Chondrocyte (in vitro differentiated cells): ENCODE data around the gene TEX36. TPM values are rescaled to one million over a fixed set of nuclear protein-coding genes. Genes with fewer than 3 reads are reported as not detected.

ENCODE experiments used
- DNase-seq: peaks from one replicate; pipeline ENCODE4 v3.0.0; 2021; ENCODE audit warnings: mixed read lengths, low spot score
- H3K27ac Mint-ChIP-seq: one replicate; pipeline ENCODE4 v1.8.0; 2021; ENCODE audit warnings: mild to moderate bottlenecking, moderate library complexity, mixed read lengths; ENCODE audit not compliant: unreplicated experiment
- H3K27me3 Mint-ChIP-seq: 2 replicates; pipeline ENCODE4 v1.8.0; 2021; ENCODE audit warnings: low read depth, mixed read lengths
- H3K36me3 Mint-ChIP-seq: 2 replicates; pipeline ENCODE4 v1.8.0; 2021; ENCODE audit warnings: low read depth, mixed read lengths
- H3K4me1 Mint-ChIP-seq: 2 replicates; pipeline ENCODE4 v1.8.0; 2021; ENCODE audit warnings: low read depth, mild to moderate bottlenecking, mixed read lengths
- H3K4me3 Mint-ChIP-seq: one replicate; pipeline ENCODE4 v1.8.0; 2021; ENCODE audit warnings: mild to moderate bottlenecking, moderate library complexity, mixed read lengths; ENCODE audit not compliant: unreplicated experiment
- H3K9me3 Mint-ChIP-seq: 2 replicates; pipeline ENCODE4 v1.8.0; 2021; ENCODE audit warnings: low read depth, mixed read lengths
- total RNA-seq: library from RNA; stranded (reverse); gene quantifications from 3 replicates; pipeline ENCODE4 v1.2.1, GENCODE V29; 2021
- TF ChIP-seq, protein P1 (sequence below): fragments of 200-600 bp; sonication (generic); IDR thresholded peaks from 2 replicates; pipeline ENCODE4 v1.5.0; 2021; ENCODE audit warnings: antibody characterized with exemption, mild to moderate bottlenecking, moderate library complexity

Gene TEX36
- total RNA-seq, 1 donor from 2014 or later: not detected

DNA sequence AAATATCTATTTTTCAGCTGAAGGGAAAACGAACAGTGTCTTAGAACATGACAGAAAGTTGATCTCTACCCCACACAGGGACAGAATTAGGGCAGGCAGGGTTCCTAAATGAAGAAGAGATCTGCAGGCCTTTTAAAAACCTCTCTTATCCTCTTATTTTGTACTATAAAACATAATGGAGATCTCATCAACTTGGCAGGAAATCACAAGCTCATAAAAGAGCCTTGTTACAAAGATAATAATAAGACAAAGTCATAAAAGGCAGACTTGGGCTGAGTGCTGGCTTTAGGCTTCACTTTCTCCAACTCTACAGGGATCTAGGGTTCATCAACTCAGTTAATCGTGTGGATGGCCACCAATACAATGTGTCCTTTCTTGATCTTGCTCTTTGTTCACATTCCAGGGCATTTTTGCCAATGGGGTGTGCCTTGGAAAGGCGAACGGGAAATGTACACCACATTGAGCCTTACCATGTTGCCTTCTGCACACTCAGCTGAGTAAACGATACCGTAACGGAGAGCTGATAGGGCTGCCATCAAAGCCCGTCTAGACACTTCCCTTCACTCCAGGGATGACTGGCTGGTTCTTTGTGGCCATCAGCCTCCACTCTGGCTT, 7.1 kb upstream of the TEX36 start:
- Mint-ChIP-seq H3K27me3 (peaks cover 35% of the 10 kb centered on the region), H3K9me3 (no peaks in the 10 kb centered on the region), H3K36me3 (no peaks in the 10 kb centered on the region), H3K4me3 (no peak overlapping the region), H3K4me1 (peaks cover 7% of the 10 kb centered on the region), H3K27ac (no peak overlapping the region)
- TF ChIP-seq, protein P1, sequence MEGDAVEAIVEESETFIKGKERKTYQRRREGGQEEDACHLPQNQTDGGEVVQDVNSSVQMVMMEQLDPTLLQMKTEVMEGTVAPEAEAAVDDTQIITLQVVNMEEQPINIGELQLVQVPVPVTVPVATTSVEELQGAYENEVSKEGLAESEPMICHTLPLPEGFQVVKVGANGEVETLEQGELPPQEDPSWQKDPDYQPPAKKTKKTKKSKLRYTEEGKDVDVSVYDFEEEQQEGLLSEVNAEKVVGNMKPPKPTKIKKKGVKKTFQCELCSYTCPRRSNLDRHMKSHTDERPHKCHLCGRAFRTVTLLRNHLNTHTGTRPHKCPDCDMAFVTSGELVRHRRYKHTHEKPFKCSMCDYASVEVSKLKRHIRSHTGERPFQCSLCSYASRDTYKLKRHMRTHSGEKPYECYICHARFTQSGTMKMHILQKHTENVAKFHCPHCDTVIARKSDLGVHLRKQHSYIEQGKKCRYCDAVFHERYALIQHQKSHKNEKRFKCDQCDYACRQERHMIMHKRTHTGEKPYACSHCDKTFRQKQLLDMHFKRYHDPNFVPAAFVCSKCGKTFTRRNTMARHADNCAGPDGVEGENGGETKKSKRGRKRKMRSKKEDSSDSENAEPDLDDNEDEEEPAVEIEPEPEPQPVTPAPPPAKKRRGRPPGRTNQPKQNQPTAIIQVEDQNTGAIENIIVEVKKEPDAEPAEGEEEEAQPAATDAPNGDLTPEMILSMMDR: no peak
- DNase-seq: no peak

DNA sequence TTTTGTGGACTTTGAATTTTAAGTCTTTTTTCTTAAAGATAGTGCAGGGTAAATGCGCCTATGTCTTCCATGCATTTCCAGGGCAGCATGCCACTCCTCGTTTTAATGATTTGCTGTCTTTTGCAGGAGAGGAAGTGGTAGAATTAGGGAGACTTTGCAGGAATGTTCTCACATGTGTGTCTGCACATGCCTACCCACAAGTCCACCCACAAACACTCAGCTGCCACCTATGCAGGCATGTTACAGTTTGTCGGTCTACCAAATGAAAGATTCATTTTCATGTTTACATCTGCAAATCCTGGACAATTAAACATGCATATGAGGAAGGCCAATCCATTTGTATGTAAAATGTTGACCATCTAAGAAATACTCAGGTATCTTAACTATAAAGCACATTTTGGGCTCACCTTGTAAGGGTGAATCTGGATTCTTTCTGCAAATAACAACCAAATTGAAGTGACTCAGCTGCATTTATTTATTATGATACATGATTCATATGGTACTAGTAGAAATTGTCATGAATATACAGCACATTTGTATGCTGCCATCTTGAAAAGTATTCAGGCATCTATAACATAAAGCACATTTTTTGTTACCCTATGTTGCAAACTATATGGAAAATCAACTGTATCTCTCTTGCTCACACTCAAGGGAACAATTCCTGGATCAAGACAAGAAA, 4.7 kb upstream of the TEX36 start:
- Mint-ChIP-seq H3K27ac (no peak overlapping the region), H3K4me3 (no peak overlapping the region), H3K36me3 (no peaks in the 10 kb centered on the region), H3K4me1 (no peaks in the 10 kb centered on the region), H3K9me3 (no peaks in the 10 kb centered on the region), H3K27me3 (peaks cover 48% of the 10 kb centered on the region)
- no peak for DNase-seq
- TF ChIP-seq, protein P1: no peak

DNA sequence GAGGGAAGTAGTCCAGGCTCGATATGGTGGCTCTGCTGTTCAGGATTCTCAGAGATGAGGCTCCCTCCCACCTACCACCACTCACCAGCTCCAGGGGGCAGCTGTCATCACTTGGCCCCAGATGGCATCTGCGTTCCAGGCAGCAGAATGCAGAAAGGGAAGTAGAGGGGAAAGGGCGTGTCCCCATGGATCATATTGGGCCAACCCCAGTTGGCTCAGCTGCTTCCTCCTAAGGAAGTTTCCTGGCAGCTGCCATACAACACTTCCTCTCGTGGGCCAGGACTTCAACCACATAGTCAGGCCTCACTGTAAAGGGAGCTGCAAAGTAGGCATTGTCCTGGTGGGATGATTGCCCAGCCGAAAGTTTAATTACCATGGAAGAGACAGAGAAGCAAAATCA, 1.6 kb upstream of the TEX36 start:
- no peaks in the 10 kb centered on the region for H3K9me3 Mint-ChIP-seq
- no peak for DNase-seq
- no peak overlapping the region for H3K4me3 Mint-ChIP-seq
- H3K36me3 Mint-ChIP-seq: no peaks in the 10 kb centered on the region
- H3K4me1 Mint-ChIP-seq: no peaks in the 10 kb centered on the region
- no peak overlapping the region for H3K27ac Mint-ChIP-seq
- H3K27me3 Mint-ChIP-seq: peaks cover 29% of the 10 kb centered on the region
- TF ChIP-seq, protein P1: no peak

DNA sequence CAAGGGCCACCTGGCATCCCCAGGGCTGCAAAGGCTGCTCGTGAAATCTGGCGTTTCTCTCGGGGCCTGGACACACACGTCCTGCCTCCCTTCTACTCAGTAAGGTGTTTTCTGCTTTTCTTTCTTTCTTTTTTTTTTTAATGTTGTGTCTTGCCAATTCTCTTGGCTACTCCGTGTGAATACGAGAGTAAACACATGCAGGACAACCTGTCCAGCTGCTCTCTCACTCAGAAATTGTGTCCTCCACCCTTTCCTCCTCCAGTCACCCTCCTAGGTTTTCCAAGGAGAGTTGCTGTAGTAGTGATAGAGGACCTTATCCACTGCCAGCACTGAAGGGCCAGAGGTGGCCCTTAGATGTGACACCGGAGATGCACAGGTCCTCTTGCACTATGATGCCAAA, 858 bp upstream of the TEX36 start:
- TF ChIP-seq, protein P1: no peak
- Mint-ChIP-seq H3K27me3 (peaks cover 26% of the 10 kb centered on the region), H3K9me3 (no peaks in the 10 kb centered on the region), H3K4me1 (no peaks in the 10 kb centered on the region), H3K36me3 (no peaks in the 10 kb centered on the region), H3K4me3 (no peak overlapping the region), H3K27ac (no peak overlapping the region)
- no peak for DNase-seq

DNA sequence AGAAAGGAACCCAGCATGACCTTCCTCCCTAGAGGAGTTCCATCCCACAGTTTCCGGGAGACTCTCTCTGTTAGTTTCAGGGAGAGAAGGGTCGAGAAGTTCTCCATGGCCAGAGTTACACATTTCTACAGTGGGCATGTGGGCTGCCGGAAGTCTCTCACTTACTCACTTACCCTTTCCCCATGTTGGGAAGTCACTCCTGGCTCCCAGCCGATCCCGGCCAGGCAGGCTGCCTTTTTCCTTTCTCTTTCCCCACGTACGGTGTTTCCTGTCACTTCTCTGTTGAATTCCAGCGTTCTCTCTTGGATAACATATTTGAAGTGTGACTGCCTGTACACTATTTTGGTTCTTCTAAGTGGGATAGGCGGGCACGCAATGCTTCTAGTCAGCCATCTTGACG, 3.5 kb downstream of the TEX36 start:
- H3K9me3 Mint-ChIP-seq: peaks cover 25% of the 10 kb centered on the region
- no peak for DNase-seq

More for the DNA sequence above, 3.5 kb downstream of the TEX36 start:
- TF ChIP-seq, protein P1: no peak
- Mint-ChIP-seq H3K27ac (no peak overlapping the region), H3K4me3 (no peak overlapping the region), H3K36me3 (peaks cover 4% of the 10 kb centered on the region), H3K4me1 (no peaks in the 10 kb centered on the region), H3K27me3 (peaks cover 17% of the 10 kb centered on the region)
